GM23338 (cell line): ENCODE measurements around the gene CAMK1. TPM values are rescaled to one million over a fixed set of nuclear protein-coding genes. Genes with fewer than 3 reads are reported as not detected.

ENCODE experiments used
- ATAC-seq: fragments of 200-7000 bp; cut with Tn5 transposase; 3 replicates; pipeline ENCODE4 v1.9.1; 2020
- DNase-seq: peaks from one replicate; pipeline ENCODE4 v3.0.0-alpha.2; 2015; ENCODE audit warnings: low spot score
- H2AFZ ChIP-seq: fragments of 200-600 bp; sonication (generic); 2 replicates; pipeline ENCODE4 v1.8.0; 2016; ENCODE audit warnings: antibody characterized with exemption, mild to moderate bottlenecking, moderate library complexity
- H3F3A ChIP-seq: fragments of 200-600 bp; sonication (generic); replicated peaks from 2 replicates; pipeline ENCODE4 v1.8.0; 2017; ENCODE audit warnings: antibody characterized with exemption, mixed run types, low read depth
- H3K27ac ChIP-seq: fragments of 200-600 bp; sonication (generic); 2 replicates; pipeline ENCODE4 v1.6.1; 2016; ENCODE audit warnings: low read depth
- H3K27me3 ChIP-seq: fragments of 200-600 bp; sonication (generic); 2 replicates; pipeline ENCODE4 v1.8.0; 2016; ENCODE audit warnings: mild to moderate bottlenecking, mixed run types, moderate library complexity; ENCODE audit not compliant: insufficient read depth
- H3K36me3 ChIP-seq: fragments of 200-600 bp; sonication (generic); 2 replicates; pipeline ENCODE4 v1.8.0; 2016; ENCODE audit warnings: mild to moderate bottlenecking; ENCODE audit not compliant: insufficient read depth
- H3K4me1 ChIP-seq: fragments of 200-600 bp; sonication (generic); 2 replicates; pipeline ENCODE4 v1.8.0; 2016; ENCODE audit warnings: mild to moderate bottlenecking, moderate library complexity; ENCODE audit not compliant: insufficient read depth
- H3K4me2 ChIP-seq: fragments of 200-600 bp; sonication (generic); 2 replicates; pipeline ENCODE4 v1.7.1; 2017; ENCODE audit warnings: mixed run types
- H3K4me3 ChIP-seq: fragments of 200-600 bp; sonication (generic); 2 replicates; pipeline ENCODE4 v1.6.1; 2016; ENCODE audit warnings: mixed run types
- H3K79me2 ChIP-seq: fragments of 200-600 bp; sonication (generic); replicated peaks from 2 replicates; pipeline ENCODE4 v1.8.0; 2017; ENCODE audit warnings: mild to moderate bottlenecking; ENCODE audit not compliant: insufficient read depth
- H3K9me2 ChIP-seq: fragments of 200-600 bp; sonication (generic); 2 replicates; pipeline ENCODE4 v1.8.0; 2017; ENCODE audit not compliant: insufficient read depth
- H4K20me1 ChIP-seq: fragments of 200-600 bp; sonication (generic); replicated peaks from 2 replicates; pipeline ENCODE4 v1.8.0; 2017; ENCODE audit warnings: mild to moderate bottlenecking; ENCODE audit not compliant: insufficient read depth
- H3K27ac Mint-ChIP-seq: 2 replicates; pipeline ENCODE4 v1.8.0; 2020; ENCODE audit warnings: inconsistent platforms, mild to moderate bottlenecking, moderate library complexity, mixed read lengths
- H3K27me3 Mint-ChIP-seq: 3 replicates; pipeline ENCODE4 v1.8.0; 2022; ENCODE audit warnings: low read depth, mild to moderate bottlenecking, moderate library complexity, mixed read lengths, inconsistent platforms; ENCODE audit not compliant: insufficient read depth, poor library complexity
- H3K36me3 Mint-ChIP-seq: 3 replicates; pipeline ENCODE4 v1.8.0; 2021; ENCODE audit warnings: low read depth, mild to moderate bottlenecking, inconsistent platforms, moderate library complexity, mixed read lengths
- H3K4me1 Mint-ChIP-seq: 3 replicates; pipeline ENCODE4 v1.8.0; 2020; ENCODE audit warnings: mild to moderate bottlenecking, inconsistent platforms, mixed read lengths
- H3K4me3 Mint-ChIP-seq: 3 replicates; pipeline ENCODE4 v1.8.0; 2021; ENCODE audit warnings: moderate library complexity, mild to moderate bottlenecking, inconsistent platforms, mixed read lengths
- H3K9me3 Mint-ChIP-seq: 3 replicates; pipeline ENCODE4 v1.8.0; 2020; ENCODE audit warnings: moderate library complexity, mild to moderate bottlenecking, inconsistent platforms, mixed read lengths
- CREB1 ChIP-seq: fragments of 250-450 bp; sonication (Bioruptor Pico); IDR thresholded peaks from 2 replicates; pipeline ENCODE4 v1.5.0; 2020; ENCODE audit warnings: low read depth, mild to moderate bottlenecking, moderate library complexity
- EZH2 ChIP-seq: fragments of 200-600 bp; sonication (generic); IDR thresholded peaks from one replicate; pipeline ENCODE4 v1.8.0; 2017; ENCODE audit warnings: antibody characterized with exemption, mild to moderate bottlenecking, low read depth; ENCODE audit not compliant: unreplicated experiment
- EZH2phosphoT487 ChIP-seq: fragments of 200-600 bp; sonication (generic); IDR thresholded peaks from one replicate; pipeline ENCODE4 v1.8.1; 2018; ENCODE audit warnings: antibody characterized with exemption; ENCODE audit not compliant: unreplicated experiment
- JUNB ChIP-seq: IDR thresholded peaks from one replicate; pipeline ENCODE4 v1.6.1; 2016; ENCODE audit warnings: antibody characterized with exemption; ENCODE audit not compliant: unreplicated experiment
- NANOG ChIP-seq: IDR thresholded peaks from 2 replicates; pipeline ENCODE4 v1.6.1; 2016; ENCODE audit warnings: antibody characterized with exemption, borderline replicate concordance
- POLR2AphosphoS5 ChIP-seq: IDR thresholded peaks from 2 replicates; pipeline ENCODE4 v1.6.1; 2016; ENCODE audit warnings: antibody characterized with exemption, low read depth
- STAT1 ChIP-seq: IDR thresholded peaks from one replicate; pipeline ENCODE4 v1.6.1; 2016; ENCODE audit warnings: antibody characterized with exemption; ENCODE audit not compliant: unreplicated experiment
- ZNF114 ChIP-seq: fragments of 250-450 bp; sonication (Bioruptor Pico); IDR thresholded peaks from 2 replicates; pipeline ENCODE4 v1.5.0; 2020; ENCODE audit warnings: mild to moderate bottlenecking, moderate library complexity
- ZNF331 ChIP-seq: fragments of 250-450 bp; sonication (Bioruptor Pico); IDR thresholded peaks from 2 replicates; pipeline ENCODE4 v1.5.0; 2020; ENCODE audit warnings: low read depth, mild to moderate bottlenecking, moderate library complexity
- polyA plus RNA-seq: library from polyadenylated mRNA; unstranded; fragments of >200 nt; fragmentation: Nextera tagmentation; extraction: Ambion mirVana; gene quantifications from 2 replicates; pipeline ENCODE4 v1.2.1, GENCODE V29; 2016
- total RNA-seq: library from RNA; depleted of rRNA; stranded (reverse); fragments of >200 nt; shearing (Covaris generic); gene quantifications from 2 replicates; pipeline ENCODE4 v1.2.3, GENCODE V29; 2014
- TF ChIP-seq, protein P1 (sequence below), 2 experiments: fragments of 200-600 bp in 1 of 2; sonication (generic) in 1 of 2; conservative IDR thresholded peaks; 2 replicates each; pipeline versions ENCODE4 v1.5.1 to v1.6.1; 2016 to 2017; ENCODE audit warnings: antibody characterized with exemption in 2 of 2, low read depth in 2 of 2, mild to moderate bottlenecking in 2 of 2, moderate library complexity in 1 of 2
- TF ChIP-seq, protein P2 (sequence below): IDR thresholded peaks from 2 replicates; pipeline ENCODE4 v1.6.1; 2016; ENCODE audit warnings: antibody characterized with exemption
- TF ChIP-seq, protein P3 (sequence below): fragments of 250-450 bp; sonication (Bioruptor Pico); IDR thresholded peaks from 2 replicates; pipeline ENCODE4 v1.5.0; 2020; ENCODE audit warnings: mild to moderate bottlenecking, moderate library complexity
- TF ChIP-seq, protein P4 (sequence below): IDR thresholded peaks from one replicate; pipeline ENCODE4 v1.6.1; 2018; ENCODE audit warnings: antibody characterized with exemption; ENCODE audit not compliant: unreplicated experiment

The CAMK1 gene
- total and polyA plus RNA-seq, 2 experiments from 2014 or later = 4.4 TPM

DNA sequence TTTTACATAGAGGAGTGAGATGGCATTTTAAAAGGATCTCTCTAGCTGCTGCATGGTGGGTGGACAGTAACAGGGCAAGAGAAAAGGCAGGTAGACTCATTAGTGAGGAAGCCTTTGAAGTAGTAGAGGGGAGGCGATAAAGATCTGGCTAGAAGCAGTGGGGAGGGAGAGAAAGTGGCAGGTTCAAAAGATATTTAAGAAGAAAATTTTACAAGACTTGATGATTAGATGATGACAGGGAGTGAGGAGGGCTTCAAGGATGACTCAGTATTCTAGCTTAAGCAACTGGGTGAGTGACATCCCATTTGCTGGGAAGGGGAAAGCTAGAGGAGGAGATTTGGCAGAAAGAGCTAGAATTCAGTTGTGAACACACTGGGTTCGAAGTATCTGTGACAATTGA lies 42.0 kb downstream of the CAMK1 start:
- DNase-seq (no peak), ATAC-seq (no peak)
- no peak overlapping the region for H2AFZ ChIP-seq
- no peak overlapping the region; the same call in 1 of the 2 replicates for H3K4me2 ChIP-seq
- Mint-ChIP-seq H3K4me3 (no peak overlapping the region; the same call in 2 of the 3 replicates), H3K27ac (peak overlapping the region; percentile 25; the same call in 1 of the 2 replicates), H3K9me3 (no peaks in the 10 kb centered on the region), H3K27me3 (peaks cover 6% of the 10 kb centered on the region), H3K36me3 (no peaks in the 10 kb centered on the region; the same call in 2 of the 3 replicates), H3K4me1 (peaks cover 30% of the 10 kb centered on the region)
- no peaks in the 10 kb centered on the region for H3K36me3 ChIP-seq
- H3K9me2 ChIP-seq = no peaks in the 10 kb centered on the region
- peaks cover 11% of the 10 kb centered on the region for H3K4me1 ChIP-seq
- peaks cover 5% of the 10 kb centered on the region for H4K20me1 ChIP-seq
- peaks cover 10% of the 10 kb centered on the region for H3K79me2 ChIP-seq
- 0 out of 2 replicates have a peak, but pooled peaks cover 8% of the 10 kb centered on the region for H3F3A ChIP-seq
- H3K27ac ChIP-seq = no peak overlapping the region
- no peak overlapping the region for H3K4me3 ChIP-seq
- TF ChIP-seq, protein P1, sequence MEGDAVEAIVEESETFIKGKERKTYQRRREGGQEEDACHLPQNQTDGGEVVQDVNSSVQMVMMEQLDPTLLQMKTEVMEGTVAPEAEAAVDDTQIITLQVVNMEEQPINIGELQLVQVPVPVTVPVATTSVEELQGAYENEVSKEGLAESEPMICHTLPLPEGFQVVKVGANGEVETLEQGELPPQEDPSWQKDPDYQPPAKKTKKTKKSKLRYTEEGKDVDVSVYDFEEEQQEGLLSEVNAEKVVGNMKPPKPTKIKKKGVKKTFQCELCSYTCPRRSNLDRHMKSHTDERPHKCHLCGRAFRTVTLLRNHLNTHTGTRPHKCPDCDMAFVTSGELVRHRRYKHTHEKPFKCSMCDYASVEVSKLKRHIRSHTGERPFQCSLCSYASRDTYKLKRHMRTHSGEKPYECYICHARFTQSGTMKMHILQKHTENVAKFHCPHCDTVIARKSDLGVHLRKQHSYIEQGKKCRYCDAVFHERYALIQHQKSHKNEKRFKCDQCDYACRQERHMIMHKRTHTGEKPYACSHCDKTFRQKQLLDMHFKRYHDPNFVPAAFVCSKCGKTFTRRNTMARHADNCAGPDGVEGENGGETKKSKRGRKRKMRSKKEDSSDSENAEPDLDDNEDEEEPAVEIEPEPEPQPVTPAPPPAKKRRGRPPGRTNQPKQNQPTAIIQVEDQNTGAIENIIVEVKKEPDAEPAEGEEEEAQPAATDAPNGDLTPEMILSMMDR (conservative IDR thresholded peaks at IDR 0.05; ENCODE audit: low read depth in 2 of 2) = no peak
- no peak for TF ChIP-seq POLR2AphosphoS5
- no peak for TF ChIP-seq EZH2phosphoT487
- TF ChIP-seq CREB1 (CRISPR knock-in tag) = no peak
- TF ChIP-seq ZNF331 (CRISPR knock-in tag) = no peak
- TF ChIP-seq JUNB = no peak
- TF ChIP-seq, protein P2, sequence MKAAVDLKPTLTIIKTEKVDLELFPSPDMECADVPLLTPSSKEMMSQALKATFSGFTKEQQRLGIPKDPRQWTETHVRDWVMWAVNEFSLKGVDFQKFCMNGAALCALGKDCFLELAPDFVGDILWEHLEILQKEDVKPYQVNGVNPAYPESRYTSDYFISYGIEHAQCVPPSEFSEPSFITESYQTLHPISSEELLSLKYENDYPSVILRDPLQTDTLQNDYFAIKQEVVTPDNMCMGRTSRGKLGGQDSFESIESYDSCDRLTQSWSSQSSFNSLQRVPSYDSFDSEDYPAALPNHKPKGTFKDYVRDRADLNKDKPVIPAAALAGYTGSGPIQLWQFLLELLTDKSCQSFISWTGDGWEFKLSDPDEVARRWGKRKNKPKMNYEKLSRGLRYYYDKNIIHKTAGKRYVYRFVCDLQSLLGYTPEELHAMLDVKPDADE = no peak
- TF ChIP-seq, protein P3, sequence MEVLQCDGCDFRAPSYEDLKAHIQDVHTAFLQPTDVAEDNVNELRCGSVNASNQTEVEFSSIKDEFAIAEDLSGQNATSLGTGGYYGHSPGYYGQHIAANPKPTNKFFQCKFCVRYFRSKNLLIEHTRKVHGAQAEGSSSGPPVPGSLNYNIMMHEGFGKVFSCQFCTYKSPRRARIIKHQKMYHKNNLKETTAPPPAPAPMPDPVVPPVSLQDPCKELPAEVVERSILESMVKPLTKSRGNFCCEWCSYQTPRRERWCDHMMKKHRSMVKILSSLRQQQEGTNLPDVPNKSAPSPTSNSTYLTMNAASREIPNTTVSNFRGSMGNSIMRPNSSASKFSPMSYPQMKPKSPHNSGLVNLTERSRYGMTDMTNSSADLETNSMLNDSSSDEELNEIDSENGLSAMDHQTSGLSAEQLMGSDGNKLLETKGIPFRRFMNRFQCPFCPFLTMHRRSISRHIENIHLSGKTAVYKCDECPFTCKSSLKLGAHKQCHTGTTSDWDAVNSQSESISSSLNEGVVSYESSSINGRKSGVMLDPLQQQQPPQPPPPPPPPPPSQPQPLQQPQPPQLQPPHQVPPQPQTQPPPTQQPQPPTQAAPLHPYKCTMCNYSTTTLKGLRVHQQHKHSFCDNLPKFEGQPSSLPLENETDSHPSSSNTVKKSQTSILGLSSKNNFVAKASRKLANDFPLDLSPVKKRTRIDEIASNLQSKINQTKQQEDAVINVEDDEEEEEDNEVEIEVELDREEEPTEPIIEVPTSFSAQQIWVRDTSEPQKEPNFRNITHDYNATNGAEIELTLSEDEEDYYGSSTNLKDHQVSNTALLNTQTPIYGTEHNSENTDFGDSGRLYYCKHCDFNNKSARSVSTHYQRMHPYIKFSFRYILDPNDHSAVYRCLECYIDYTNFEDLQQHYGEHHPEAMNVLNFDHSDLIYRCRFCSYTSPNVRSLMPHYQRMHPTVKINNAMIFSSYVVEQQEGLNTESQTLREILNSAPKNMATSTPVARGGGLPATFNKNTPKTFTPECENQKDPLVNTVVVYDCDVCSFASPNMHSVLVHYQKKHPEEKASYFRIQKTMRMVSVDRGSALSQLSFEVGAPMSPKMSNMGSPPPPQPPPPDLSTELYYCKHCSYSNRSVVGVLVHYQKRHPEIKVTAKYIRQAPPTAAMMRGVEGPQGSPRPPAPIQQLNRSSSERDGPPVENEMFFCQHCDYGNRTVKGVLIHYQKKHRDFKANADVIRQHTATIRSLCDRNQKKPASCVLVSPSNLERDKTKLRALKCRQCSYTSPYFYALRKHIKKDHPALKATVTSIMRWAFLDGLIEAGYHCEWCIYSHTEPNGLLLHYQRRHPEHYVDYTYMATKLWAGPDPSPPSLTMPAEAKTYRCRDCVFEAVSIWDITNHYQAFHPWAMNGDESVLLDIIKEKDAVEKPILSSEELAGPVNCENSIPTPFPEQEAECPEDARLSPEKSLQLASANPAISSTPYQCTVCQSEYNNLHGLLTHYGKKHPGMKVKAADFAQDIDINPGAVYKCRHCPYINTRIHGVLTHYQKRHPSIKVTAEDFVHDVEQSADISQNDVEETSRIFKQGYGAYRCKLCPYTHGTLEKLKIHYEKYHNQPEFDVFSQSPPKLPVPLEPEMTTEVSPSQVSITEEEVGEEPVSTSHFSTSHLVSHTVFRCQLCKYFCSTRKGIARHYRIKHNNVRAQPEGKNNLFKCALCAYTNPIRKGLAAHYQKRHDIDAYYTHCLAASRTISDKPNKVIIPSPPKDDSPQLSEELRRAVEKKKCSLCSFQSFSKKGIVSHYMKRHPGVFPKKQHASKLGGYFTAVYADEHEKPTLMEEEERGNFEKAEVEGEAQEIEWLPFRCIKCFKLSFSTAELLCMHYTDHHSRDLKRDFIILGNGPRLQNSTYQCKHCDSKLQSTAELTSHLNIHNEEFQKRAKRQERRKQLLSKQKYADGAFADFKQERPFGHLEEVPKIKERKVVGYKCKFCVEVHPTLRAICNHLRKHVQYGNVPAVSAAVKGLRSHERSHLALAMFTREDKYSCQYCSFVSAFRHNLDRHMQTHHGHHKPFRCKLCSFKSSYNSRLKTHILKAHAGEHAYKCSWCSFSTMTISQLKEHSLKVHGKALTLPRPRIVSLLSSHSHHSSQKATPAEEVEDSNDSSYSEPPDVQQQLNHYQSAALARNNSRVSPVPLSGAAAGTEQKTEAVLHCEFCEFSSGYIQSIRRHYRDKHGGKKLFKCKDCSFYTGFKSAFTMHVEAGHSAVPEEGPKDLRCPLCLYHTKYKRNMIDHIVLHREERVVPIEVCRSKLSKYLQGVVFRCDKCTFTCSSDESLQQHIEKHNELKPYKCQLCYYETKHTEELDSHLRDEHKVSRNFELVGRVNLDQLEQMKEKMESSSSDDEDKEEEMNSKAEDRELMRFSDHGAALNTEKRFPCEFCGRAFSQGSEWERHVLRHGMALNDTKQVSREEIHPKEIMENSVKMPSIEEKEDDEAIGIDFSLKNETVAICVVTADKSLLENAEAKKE (CRISPR knock-in tag) = no peak
- no peak for TF ChIP-seq EZH2
- TF ChIP-seq, protein P4, sequence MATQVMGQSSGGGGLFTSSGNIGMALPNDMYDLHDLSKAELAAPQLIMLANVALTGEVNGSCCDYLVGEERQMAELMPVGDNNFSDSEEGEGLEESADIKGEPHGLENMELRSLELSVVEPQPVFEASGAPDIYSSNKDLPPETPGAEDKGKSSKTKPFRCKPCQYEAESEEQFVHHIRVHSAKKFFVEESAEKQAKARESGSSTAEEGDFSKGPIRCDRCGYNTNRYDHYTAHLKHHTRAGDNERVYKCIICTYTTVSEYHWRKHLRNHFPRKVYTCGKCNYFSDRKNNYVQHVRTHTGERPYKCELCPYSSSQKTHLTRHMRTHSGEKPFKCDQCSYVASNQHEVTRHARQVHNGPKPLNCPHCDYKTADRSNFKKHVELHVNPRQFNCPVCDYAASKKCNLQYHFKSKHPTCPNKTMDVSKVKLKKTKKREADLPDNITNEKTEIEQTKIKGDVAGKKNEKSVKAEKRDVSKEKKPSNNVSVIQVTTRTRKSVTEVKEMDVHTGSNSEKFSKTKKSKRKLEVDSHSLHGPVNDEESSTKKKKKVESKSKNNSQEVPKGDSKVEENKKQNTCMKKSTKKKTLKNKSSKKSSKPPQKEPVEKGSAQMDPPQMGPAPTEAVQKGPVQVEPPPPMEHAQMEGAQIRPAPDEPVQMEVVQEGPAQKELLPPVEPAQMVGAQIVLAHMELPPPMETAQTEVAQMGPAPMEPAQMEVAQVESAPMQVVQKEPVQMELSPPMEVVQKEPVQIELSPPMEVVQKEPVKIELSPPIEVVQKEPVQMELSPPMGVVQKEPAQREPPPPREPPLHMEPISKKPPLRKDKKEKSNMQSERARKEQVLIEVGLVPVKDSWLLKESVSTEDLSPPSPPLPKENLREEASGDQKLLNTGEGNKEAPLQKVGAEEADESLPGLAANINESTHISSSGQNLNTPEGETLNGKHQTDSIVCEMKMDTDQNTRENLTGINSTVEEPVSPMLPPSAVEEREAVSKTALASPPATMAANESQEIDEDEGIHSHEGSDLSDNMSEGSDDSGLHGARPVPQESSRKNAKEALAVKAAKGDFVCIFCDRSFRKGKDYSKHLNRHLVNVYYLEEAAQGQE = no peak
- no peak for TF ChIP-seq NANOG
- TF ChIP-seq ZNF114 (CRISPR knock-in tag) = no peak
- no peak for TF ChIP-seq STAT1
- no peaks in the 10 kb centered on the region for H3K27me3 ChIP-seq
